Endodermal cell (in vitro differentiated cells): ENCODE results near the gene TNNI3K. TPM values are rescaled to one million over a fixed set of nuclear protein-coding genes. Genes with fewer than 3 reads are reported as not detected.

Experiments
- DNase-seq: peaks from one replicate; pipeline ENCODE4 v3.0.0-alpha.2; 2017
- H3K27ac ChIP-seq: 2 replicates; pipeline ENCODE4 v1.5.1; 2013; ENCODE audit warnings: mild to moderate bottlenecking, low read depth, low read length, moderate library complexity
- H3K27me3 ChIP-seq: 2 replicates; pipeline ENCODE4 v1.6.1; 2013; ENCODE audit warnings: mild to moderate bottlenecking, low read length, moderate library complexity; ENCODE audit not compliant: insufficient read depth, control insufficient read depth, poor library complexity, severe bottlenecking
- H3K36me3 ChIP-seq: 2 replicates; pipeline ENCODE4 v1.7.0; 2013; ENCODE audit warnings: mild to moderate bottlenecking, low read length, moderate library complexity; ENCODE audit not compliant: control insufficient read depth, insufficient read depth
- H3K4me1 ChIP-seq: one replicate; pipeline ENCODE4 v1.7.0; 2013; ENCODE audit warnings: low read length; ENCODE audit not compliant: control insufficient read depth, insufficient read depth
- H3K4me3 ChIP-seq: 2 replicates; pipeline ENCODE4 v1.5.1; 2013; ENCODE audit warnings: mild to moderate bottlenecking, low read length, moderate library complexity
- H3K9ac ChIP-seq: 2 replicates; pipeline ENCODE4 v1.6.1; 2013; ENCODE audit warnings: mild to moderate bottlenecking, low read length, moderate library complexity; ENCODE audit not compliant: poor library complexity, severe bottlenecking; ENCODE audit errors: extremely low read depth
- H3K9me3 ChIP-seq: 2 replicates; pipeline ENCODE4 v1.6.1; 2013; ENCODE audit warnings: mild to moderate bottlenecking, low read length, moderate library complexity; ENCODE audit not compliant: control insufficient read depth
- H3K27ac Mint-ChIP-seq: 2 replicates; pipeline ENCODE4 v1.8.0; 2020; ENCODE audit warnings: mixed read lengths
- H3K27me3 Mint-ChIP-seq: 2 replicates; pipeline ENCODE4 v1.8.0; 2021; ENCODE audit warnings: mild to moderate bottlenecking, mixed read lengths; ENCODE audit not compliant: insufficient read depth
- H3K36me3 Mint-ChIP-seq: 2 replicates; pipeline ENCODE4 v1.8.0; 2020; ENCODE audit warnings: low read depth, mixed read lengths
- H3K4me1 Mint-ChIP-seq: 2 replicates; pipeline ENCODE4 v1.8.0; 2020; ENCODE audit warnings: mixed read lengths
- H3K4me3 Mint-ChIP-seq: 2 replicates; pipeline ENCODE4 v1.8.0; 2020; ENCODE audit warnings: mild to moderate bottlenecking, moderate library complexity, mixed read lengths
- H3K9me3 Mint-ChIP-seq: 2 replicates; pipeline ENCODE4 v1.8.0; 2020; ENCODE audit warnings: mild to moderate bottlenecking, mixed read lengths
- CTCF ChIP-seq: fragments of 200-600 bp; sonication (generic); conservative IDR thresholded peaks from 2 replicates; pipeline ENCODE4 v1.5.0; 2021; ENCODE audit warnings: antibody characterized with exemption, mild to moderate bottlenecking
- WGBS, 2 experiments: methylation state at CpG; one replicate each; pipeline versions ENCODE4 v1.1.5 to v1.1.7; 2013; ENCODE audit warnings: missing lambda C conversion rate in 2 of 2, mixed read lengths in 1 of 2; ENCODE audit not compliant: insufficient coverage in 1 of 2, insufficient read length in 1 of 2; 5-methylcytosine and 5-hydroxymethylcytosine counted together
- total RNA-seq, 2 donors: library from RNA; stranded (reverse); fragmentation: NEBNext Ultra II Directional in 1 of 2; extraction: Animal tissue kit (Norgen Biotek cat#: 25700) in 1 of 2; gene quantifications; 2 replicates in 1 of 2; 3 replicates in 1 of 2; pipeline ENCODE4 v1.2.1, GENCODE V29; 2021

The TNNI3K gene
- total RNA-seq, 2 donors from 2014 or later, result 1.1 TPM; not detected in 1

DNA sequence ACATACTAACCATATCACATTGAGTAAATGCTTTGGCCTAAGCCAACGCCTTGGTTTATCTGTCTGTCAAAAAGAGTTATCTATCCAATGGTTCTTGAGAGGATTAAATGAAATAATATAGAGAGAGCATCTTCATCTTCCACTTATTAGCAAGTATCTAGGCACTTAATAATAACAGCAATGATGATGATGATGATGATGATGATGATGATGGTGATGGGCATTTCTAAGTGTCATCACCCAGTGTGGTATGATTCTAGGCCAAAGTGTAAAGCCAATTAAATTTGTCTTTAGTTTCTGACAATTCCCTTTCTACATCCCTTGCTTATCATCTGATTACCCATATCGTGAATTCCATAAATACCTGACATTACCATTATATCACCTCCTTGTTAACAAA, 342.9 kb downstream of the TNNI3K start:
- H3K36me3 Mint-ChIP-seq, result no peaks in the 10 kb centered on the region
- 60 to 97% methylated on average over 1 to 2 of the region's 2 CpGs for WGBS, 2 experiments

DNA sequence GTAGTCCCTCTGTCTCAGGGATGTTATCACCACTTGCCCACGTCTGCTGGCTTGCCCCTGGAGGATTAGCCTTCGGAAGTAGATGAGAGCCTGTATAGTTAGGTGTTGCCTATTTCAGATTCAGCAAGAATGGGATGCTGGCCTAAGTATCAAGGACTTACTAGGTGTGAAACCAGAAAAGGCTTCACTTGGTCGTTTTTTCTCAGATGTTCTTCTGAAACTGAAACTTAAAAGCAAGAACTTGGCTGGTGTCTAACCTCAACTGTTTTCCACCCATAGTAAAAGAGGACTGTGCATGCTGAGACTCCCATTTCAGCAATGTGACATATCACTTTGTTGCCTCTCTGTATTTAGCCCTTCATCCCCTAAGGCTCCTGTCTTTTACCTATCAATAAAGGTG, 344.2 kb downstream of the TNNI3K start:
- Mint-ChIP-seq H3K27me3 (no peaks in the 10 kb centered on the region), H3K36me3 (no peaks in the 10 kb centered on the region), H3K4me3 (no peak overlapping the region), H3K9me3 (no peaks in the 10 kb centered on the region), H3K4me1 (no peaks in the 10 kb centered on the region), H3K27ac (no peak overlapping the region)
- 86 to 90% methylated on average over 3 of the region's 3 CpGs for WGBS, 2 experiments
- Histone ChIP-seq H3K27me3 (no peaks in the 10 kb centered on the region), H3K27ac (no peak overlapping the region), H3K4me3 (no peak overlapping the region), H3K36me3 (no peaks in the 10 kb centered on the region), H3K9ac (no peak overlapping the region), H3K9me3 (no peaks in the 10 kb centered on the region), H3K4me1 (no peaks in the 10 kb centered on the region)
- no peak for TF ChIP-seq CTCF
- DNase-seq, result no peak

More for the DNA sequence above, 342.9 kb downstream of the TNNI3K start:
- H3K4me1 Mint-ChIP-seq, result no peaks in the 10 kb centered on the region
- H3K27me3 ChIP-seq, result no peaks in the 10 kb centered on the region
- no peaks in the 10 kb centered on the region for H3K9me3 Mint-ChIP-seq
- no peak overlapping the region for H3K27ac Mint-ChIP-seq
- H3K4me3 Mint-ChIP-seq, result no peak overlapping the region
- no peak overlapping the region for H3K9ac ChIP-seq
- H3K27me3 Mint-ChIP-seq, result no peaks in the 10 kb centered on the region
- no peak overlapping the region for H3K4me3 ChIP-seq
- no peaks in the 10 kb centered on the region for H3K36me3 ChIP-seq
- H3K27ac ChIP-seq, result no peak overlapping the region
- TF ChIP-seq CTCF, result no peak
- DNase-seq, result no peak
- H3K9me3 ChIP-seq, result no peaks in the 10 kb centered on the region
- no peaks in the 10 kb centered on the region for H3K4me1 ChIP-seq

- Histone ChIP-seq H3K27ac (no peak overlapping the region), H3K4me1 (no peaks in the 10 kb centered on the region), H3K27me3 (no peaks in the 10 kb centered on the region), H3K4me3 (no peak overlapping the region), H3K9ac (no peak overlapping the region), H3K9me3 (no peaks in the 10 kb centered on the region), H3K36me3 (no peaks in the 10 kb centered on the region)
- H3K4me3 Mint-ChIP-seq, result no peak overlapping the region
- H3K27ac Mint-ChIP-seq, result no peak overlapping the region
- no peaks in the 10 kb centered on the region for H3K4me1 Mint-ChIP-seq
- DNase-seq, result no peak
- no peaks in the 10 kb centered on the region for H3K36me3 Mint-ChIP-seq
- no peaks in the 10 kb centered on the region for H3K27me3 Mint-ChIP-seq
- WGBS, 2 experiments, result 87 to 88% methylated on average over 2 to 3 of the region's 3 CpGs
- TF ChIP-seq CTCF, result no peak
- H3K9me3 Mint-ChIP-seq, result no peaks in the 10 kb centered on the region
Measured at GRCh38 chr1:74583397-74583796, 348.2 kb downstream of the TNNI3K start.
